Liver (tissue), 9 donors: ENCODE data around the gene RIC3. TPM values are rescaled to one million over a fixed set of nuclear protein-coding genes. Genes with fewer than 3 reads are reported as not detected.

Source experiments
- DNase-seq: peaks from one replicate; pipeline ENCODE4 v3.0.0-alpha.2; 2017; ENCODE audit warnings: low spot score
- H3K27ac ChIP-seq, 2 donors: one replicate each; pipeline ENCODE4 v1.7.0; 2013; ENCODE audit warnings: inconsistent platforms in 2 of 2, low read length in 2 of 2, control low read depth in 1 of 2, low read depth in 1 of 2, mild to moderate bottlenecking in 1 of 2
- H3K27me3 ChIP-seq, 4 donors: one replicate each; pipeline versions ENCODE4 v1.6.1 to v1.7.0; 2013; ENCODE audit warnings: low read length in 3 of 4, inconsistent platforms in 1 of 4, mild to moderate bottlenecking in 1 of 4, moderate library complexity in 1 of 4; ENCODE audit not compliant: control insufficient read depth in 4 of 4, insufficient read depth in 4 of 4
- H3K36me3 ChIP-seq, 4 donors: one replicate each; pipeline versions ENCODE4 v1.6.1 to v1.7.0; 2013; ENCODE audit warnings: low read length in 3 of 4, mild to moderate bottlenecking in 3 of 4, low read depth in 1 of 4, moderate library complexity in 1 of 4; ENCODE audit not compliant: control insufficient read depth in 4 of 4, insufficient read depth in 3 of 4
- H3K4me1 ChIP-seq, 4 donors: one replicate each; pipeline versions ENCODE4 v1.6.1 to v1.7.0; 2013; ENCODE audit warnings: low read length in 3 of 4, mild to moderate bottlenecking in 3 of 4, moderate library complexity in 1 of 4; ENCODE audit not compliant: control insufficient read depth in 4 of 4, insufficient read depth in 4 of 4
- H3K4me3 ChIP-seq, 3 donors: one replicate each; pipeline versions ENCODE4 v1.6.1 to v1.7.0; 2013; ENCODE audit warnings: low read length in 3 of 3, control low read depth in 1 of 3, low read depth in 1 of 3, mild to moderate bottlenecking in 1 of 3
- H3K9ac ChIP-seq, 2 donors: one replicate each; pipeline ENCODE4 v1.7.0; 2013; ENCODE audit warnings: low read length in 2 of 2, mild to moderate bottlenecking in 2 of 2, moderate library complexity in 2 of 2, control low read depth in 1 of 2, low read depth in 1 of 2
- H3K9me3 ChIP-seq, 4 donors: one replicate each; pipeline versions ENCODE4 v1.6.1 to v1.7.0; 2013; ENCODE audit warnings: low read length in 3 of 4; ENCODE audit not compliant: control insufficient read depth in 4 of 4
- CTCF ChIP-seq: fragments of 150-350 bp; IDR thresholded peaks from 2 replicates; pipeline ENCODE4 v1.5.1; 2017; ENCODE audit warnings: improper control_type of control experiment, low read depth, low read length; ENCODE audit not compliant: missing input control
- EGR1 ChIP-seq, 2 donors: IDR thresholded peaks; 2 replicates each; pipeline ENCODE4 v1.6.1; 2016 to 2018; ENCODE audit warnings: antibody characterized with exemption in 2 of 2, low read depth in 2 of 2
- FOXA1 ChIP-seq: IDR thresholded peaks from 2 replicates; pipeline ENCODE4 v1.6.1; 2016; ENCODE audit warnings: antibody characterized with exemption
- FOXA2 ChIP-seq: IDR thresholded peaks from 2 replicates; pipeline ENCODE4 v1.6.1; 2016; ENCODE audit warnings: antibody characterized with exemption
- GABPA ChIP-seq, 2 donors: IDR thresholded peaks in 1 of 2; conservative IDR thresholded peaks in 1 of 2; 2 replicates each; pipeline ENCODE4 v1.6.1; 2016; ENCODE audit warnings: antibody characterized with exemption in 2 of 2, mild to moderate bottlenecking in 1 of 2, moderate library complexity in 1 of 2
- HNF4A ChIP-seq, 2 donors: conservative IDR thresholded peaks; 2 replicates each; pipeline ENCODE4 v1.6.1; 2016; ENCODE audit warnings: antibody characterized with exemption in 2 of 2, mild to moderate bottlenecking in 2 of 2
- HNF4G ChIP-seq: IDR thresholded peaks from 2 replicates; pipeline ENCODE4 v1.6.1; 2016; ENCODE audit warnings: antibody characterized with exemption
- JUND ChIP-seq, 2 donors: IDR thresholded peaks; 2 replicates each; pipeline ENCODE4 v1.6.1; 2016; ENCODE audit warnings: antibody characterized with exemption in 2 of 2
- MAX ChIP-seq: IDR thresholded peaks from 2 replicates; pipeline ENCODE4 v1.6.1; 2016; ENCODE audit warnings: antibody characterized with exemption
- NR2F2 ChIP-seq: IDR thresholded peaks from 2 replicates; pipeline ENCODE4 v1.6.1; 2016; ENCODE audit warnings: antibody characterized with exemption
- RAD21 ChIP-seq, 2 donors: IDR thresholded peaks; 2 replicates each; pipeline ENCODE4 v1.6.1; 2016; ENCODE audit warnings: antibody characterized with exemption in 2 of 2, mild to moderate bottlenecking in 2 of 2
- REST ChIP-seq: IDR thresholded peaks from 2 replicates; pipeline ENCODE4 v1.6.1; 2016; ENCODE audit warnings: antibody characterized with exemption, mild to moderate bottlenecking
- RXRA ChIP-seq, 2 donors: IDR thresholded peaks; 2 replicates each; pipeline ENCODE4 v1.6.1; 2017 to 2018; ENCODE audit warnings: antibody characterized with exemption in 2 of 2, mild to moderate bottlenecking in 1 of 2
- SP1 ChIP-seq: IDR thresholded peaks from 2 replicates; pipeline ENCODE4 v1.6.1; 2018; ENCODE audit warnings: antibody characterized with exemption, mild to moderate bottlenecking
- TAF1 ChIP-seq: conservative IDR thresholded peaks from 2 replicates; pipeline ENCODE4 v1.6.1; 2016; ENCODE audit warnings: antibody characterized with exemption, mild to moderate bottlenecking
- YY1 ChIP-seq: IDR thresholded peaks from 2 replicates; pipeline ENCODE4 v1.6.1; 2016; ENCODE audit warnings: antibody characterized with exemption, mild to moderate bottlenecking
- ZBTB33 ChIP-seq: IDR thresholded peaks from 2 replicates; pipeline ENCODE4 v1.6.1; 2016; ENCODE audit warnings: antibody characterized with exemption
- WGBS: extraction: QIAGEN DNeasy Blood & Tissue Kit; methylation state at CpG from one replicate; pipeline ENCODE4 v1.1.7; 2013; 5-methylcytosine and 5-hydroxymethylcytosine counted together
- polyA plus RNA-seq, 2 donors: library from polyadenylated mRNA; stranded (reverse) in 1 of 2; unstranded in 1 of 2; fragments of 200-250 nt in 1 of 2; fragments of >200 nt in 1 of 2; fragmentation: Nextera tagmentation in 1 of 2; extraction: Ambion mirVana in 1 of 2; gene quantifications; one replicate each; pipeline versions ENCODE4 v1.2.1 to v1.2.3, GENCODE V29; 2013 to 2015
- total RNA-seq, 2 donors: library from RNA; depleted of rRNA; stranded (reverse); fragments of >200 nt; gene quantifications; one replicate each; pipeline ENCODE4 v1.2.3, GENCODE V29; 2014
- TF ChIP-seq, protein P1 (sequence below): IDR thresholded peaks from 2 replicates; pipeline ENCODE4 v1.6.1; 2016; ENCODE audit warnings: antibody characterized with exemption
- donor health status: healthy.
- donor health status: healthy.
- donor health status: healthy.
- donor health status: healthy.
- donor health status: healthy.

The RIC3 gene
- total and polyA plus RNA-seq, 4 donors = 0.89 to 9.8 (median 4.5) TPM

- TF ChIP-seq, protein P1, sequence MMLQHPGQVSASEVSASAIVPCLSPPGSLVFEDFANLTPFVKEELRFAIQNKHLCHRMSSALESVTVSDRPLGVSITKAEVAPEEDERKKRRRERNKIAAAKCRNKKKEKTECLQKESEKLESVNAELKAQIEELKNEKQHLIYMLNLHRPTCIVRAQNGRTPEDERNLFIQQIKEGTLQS = no peak
- TF ChIP-seq EGR1 (IDR thresholded peaks at IDR 0.05; ENCODE audit: low read depth in 2 of 2) (no peak), HNF4A (conservative IDR thresholded peaks at IDR 0.05) (no peak), FOXA1 (no peak), NR2F2 (no peak), ZBTB33 (no peak), RAD21 (IDR thresholded peaks at IDR 0.05) (no peak), HNF4G (no peak), SP1 (no peak), CTCF (no peak), JUND (IDR thresholded peaks at IDR 0.05) (no peak), YY1 (no peak), FOXA2 (no peak), REST (no peak), TAF1 (no peak), MAX (no peak), RXRA (IDR thresholded peaks at IDR 0.05) (no peak), GABPA (IDR thresholded peaks at IDR 0.05 in 1 of 2, conservative IDR thresholded peaks at IDR 0.05 in 1 of 2) (no peak)
- Histone ChIP-seq H3K27me3 (no peaks in the 10 kb centered on the region), H3K4me1 (peaks cover 3 to 7% (median 5%) of the 10 kb centered on the region in 4 donors), H3K9ac (no peak overlapping the region), H3K27ac (no peak overlapping the region), H3K36me3 (no peaks in the 10 kb centered on the region), H3K9me3 (no peaks in the 10 kb centered on the region), H3K4me3 (no peak overlapping the region)
- WGBS = 91% methylated on average over 15 of the region's 15 CpGs
- DNase-seq = no peak
Measured at GRCh38 chr11:8082391-8083087, 86.3 kb downstream of the RIC3 start.
